Tibial artery (tissue), 4 donors: ENCODE data around the gene SMIM7.
"Not testable (repeated sequence)": the region's sequence is repeated elsewhere in the genome, so short reads cannot be mapped to it uniquely, and the experiment has no call there.

Experiments used
- DNase-seq, 2 donors: peaks; one replicate each; pipeline ENCODE4 v3.0.0-alpha.2; 2019
- H3K27ac ChIP-seq, 2 donors: fragments of 200-600 bp; sonication (generic) in 1 of 2; 1 replicate in 1 of 2; 2 replicates in 1 of 2; pipeline ENCODE4 v1.5.1; 2018 to 2019; ENCODE audit warnings: mild to moderate bottlenecking in 1 of 2
- H3K27me3 ChIP-seq, 2 donors: fragments of 200-600 bp; sonication (generic) in 1 of 2; one replicate each; pipeline versions ENCODE4 v1.5.1 to v1.6.0; 2016 to 2019
- H3K36me3 ChIP-seq, 3 donors: fragments of 200-600 bp; sonication (generic) in 2 of 3; one replicate each; pipeline ENCODE4 v1.5.1; 2016 to 2019; ENCODE audit warnings: mild to moderate bottlenecking in 2 of 3
- H3K4me1 ChIP-seq, 4 donors: fragments of 200-600 bp; sonication (generic) in 2 of 4; 1 replicate in 3 of 4; 2 replicates in 1 of 4; pipeline ENCODE4 v1.5.1; 2016 to 2019
- H3K4me3 ChIP-seq, 2 donors: fragments of 200-600 bp; sonication (generic) in 1 of 2; 1 replicate in 1 of 2; 2 replicates in 1 of 2; pipeline ENCODE4 v1.5.1; 2018 to 2019; ENCODE audit warnings: mild to moderate bottlenecking in 2 of 2
- H3K9me3 ChIP-seq, 3 donors: fragments of 200-600 bp; sonication (generic) in 1 of 3; one replicate each; pipeline ENCODE4 v1.5.1; 2016 to 2019
- CTCF ChIP-seq, 2 experiments: fragments of 200-600 bp in 1 of 2; fragments of 450-650 bp in 1 of 2; IDR thresholded peaks; one replicate each; pipeline ENCODE4 v1.5.1; 2017 to 2019; ENCODE audit warnings: antibody characterized with exemption in 2 of 2, mild to moderate bottlenecking in 1 of 2, moderate library complexity in 1 of 2
- intact Hi-C: fragments of 100-400 bp; cut with DNase I; formaldehyde crosslinking; loops from one replicate; pipeline ENCODE4 v1.15.0; 2023; ENCODE audit warnings: low total_unique reads

Gene SMIM7

GRCh38 chr19:16676101-16676798, 16.3 kb upstream of the SMIM7 start:
- Histone ChIP-seq H3K27me3 (no peaks in the 10 kb centered on the region), H3K9me3 (peaks cover 0 to 6% (median 4%) of the 10 kb centered on the region in 3 donors), H3K4me3 (no peak overlapping the region), H3K4me1 (no peaks in the 10 kb centered on the region), H3K27ac (no peak overlapping the region), H3K36me3 (peaks cover 14 to 15% (median 15%) of the 10 kb centered on the region in 3 donors)
- DNase-seq, result no peak
- intact Hi-C loops, result no loop called here
- TF ChIP-seq CTCF (IDR thresholded peaks at IDR 0.05), result no peak

- intact Hi-C loops, H3K9me3 ChIP-seq, H3K4me3 ChIP-seq, H3K27me3 ChIP-seq, H3K4me1 ChIP-seq, DNase-seq, H3K36me3 ChIP-seq, H3K27ac ChIP-seq: not testable (repeated sequence)
Measured at GRCh38 chr19:16673839-16674238, 13.9 kb upstream of the SMIM7 start.

GRCh38 chr19:16673231-16673630, 13.3 kb upstream of the SMIM7 start:
- Histone ChIP-seq H3K4me1 (no peaks in the 10 kb centered on the region), H3K4me3 (no peak overlapping the region), H3K9me3 (no peaks in the 10 kb centered on the region), H3K36me3 (no peaks in the 10 kb centered on the region), H3K27ac (no peak overlapping the region), H3K27me3 (no peaks in the 10 kb centered on the region)
- TF ChIP-seq CTCF (IDR thresholded peaks at IDR 0.05), result no peak
- DNase-seq, result no peak
- intact Hi-C loops, result no loop called here

GRCh38 chr19:16671652-16672274, 11.8 kb upstream of the SMIM7 start:
- Histone ChIP-seq H3K4me1 (no peaks in the 10 kb centered on the region), H3K9me3 (no peaks in the 10 kb centered on the region), H3K36me3 (no peaks in the 10 kb centered on the region), H3K4me3 (no peak overlapping the region), H3K27me3 (no peaks in the 10 kb centered on the region), H3K27ac (no peak overlapping the region)
- intact Hi-C loops, result no loop called here
- no peak for TF ChIP-seq CTCF (IDR thresholded peaks at IDR 0.05)
- DNase-seq, result no peak

- no peak for DNase-seq
- Histone ChIP-seq H3K4me1 (no peaks in the 10 kb centered on the region), H3K4me3 (no peak overlapping the region), H3K9me3 (no peaks in the 10 kb centered on the region), H3K27ac (no peak overlapping the region), H3K36me3 (no peaks in the 10 kb centered on the region), H3K27me3 (no peaks in the 10 kb centered on the region)
- no peak for TF ChIP-seq CTCF (IDR thresholded peaks at IDR 0.05)
- intact Hi-C loops, result no loop called here
Measured at GRCh38 chr19:16670291-16670690, 10.3 kb upstream of the SMIM7 start.

GRCh38 chr19:16668702-16669101, 8.8 kb upstream of the SMIM7 start:
- H3K36me3 ChIP-seq, H3K9me3 ChIP-seq, H3K27me3 ChIP-seq, DNase-seq, H3K27ac ChIP-seq, intact Hi-C loops, H3K4me3 ChIP-seq, H3K4me1 ChIP-seq: not testable (repeated sequence)
